Stimulated activated CD4-positive, alpha-beta T cell treated with anti-CD3 and anti-CD28 coated beads, Interleukin-1b, Interleukin-23, amount 100 ng/mL, for 4 hours (primary cell): ENCODE results near the gene RGS5.
A peak's percentile ranks its signal among the peaks of the same experiment; 100 is the strongest.

Experiments used
- DNase-seq, 2 donors: peaks; one replicate each; pipeline ENCODE4 v3.0.0-alpha.2; 2020; ENCODE audit warnings: low read depth in 2 of 2

RGS5 gene

DNA sequence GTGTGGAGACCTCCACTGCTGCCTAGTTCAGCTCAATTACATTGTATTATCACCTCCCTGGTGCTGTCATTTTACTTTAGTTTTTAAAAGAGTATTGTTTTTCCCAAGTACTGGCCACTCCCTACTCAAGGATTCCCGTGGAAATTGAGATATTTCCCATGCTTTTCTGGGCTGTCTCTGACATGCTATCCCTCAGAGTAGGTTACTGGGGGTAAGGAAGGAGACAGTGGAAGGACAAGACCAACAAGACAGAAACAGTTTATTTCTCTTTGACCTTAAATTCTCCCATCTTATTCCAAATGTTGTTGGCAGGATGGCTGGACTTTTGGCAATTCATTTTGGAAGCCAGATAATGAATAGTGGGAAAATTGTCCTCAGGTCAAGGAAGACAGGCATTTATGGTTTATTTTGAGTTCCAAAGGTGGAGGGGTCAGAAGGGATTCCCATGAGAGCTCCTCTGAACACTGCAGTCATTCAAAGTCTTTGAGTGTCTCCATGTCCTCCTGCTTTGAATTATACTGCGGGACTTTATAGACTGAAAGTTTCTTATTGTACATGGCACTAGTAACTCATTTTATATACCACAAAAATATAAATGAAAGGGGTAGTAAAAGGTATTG lies 20.3 kb downstream of the RGS5 start:
- DNase-seq: no peak

DNA sequence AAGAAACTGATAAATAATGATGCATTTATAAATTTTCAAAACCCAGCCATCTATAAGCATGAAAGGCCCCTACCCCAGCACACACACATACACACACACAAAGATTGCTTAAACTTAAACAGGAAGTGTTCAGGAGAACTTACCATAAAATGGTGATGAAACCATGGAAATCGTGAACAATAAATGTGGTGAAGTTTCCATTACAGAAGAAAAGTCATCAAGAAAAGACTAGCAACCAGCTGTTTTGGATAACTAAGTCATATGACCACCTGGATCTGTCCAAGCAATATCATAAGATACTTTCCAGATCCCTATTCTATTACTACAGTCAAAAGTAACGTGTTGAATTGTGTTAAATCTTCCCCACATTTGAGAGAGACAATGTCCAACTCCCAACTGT lies 24.1 kb downstream of the RGS5 start:
- DNase-seq: no peak

DNA sequence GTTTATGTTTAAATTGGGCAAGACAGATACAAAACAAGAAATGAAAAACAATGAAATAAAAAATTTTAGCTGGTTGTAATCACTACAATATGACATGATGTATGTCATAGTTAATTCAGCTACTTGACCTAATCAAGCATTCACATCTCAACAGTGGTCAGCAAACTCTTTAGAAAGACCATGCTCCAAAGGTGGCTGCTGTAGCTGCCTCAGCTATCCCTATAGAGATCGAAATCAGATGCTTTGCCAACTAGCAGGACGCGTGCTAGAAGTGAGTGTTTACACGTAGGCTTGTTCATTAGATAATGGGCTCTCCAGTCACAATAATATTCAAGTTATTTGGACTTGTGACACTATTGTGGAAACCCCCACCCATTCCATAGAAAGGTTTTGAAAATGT lies 25.9 kb downstream of the RGS5 start:
- DNase-seq: no peak

DNA sequence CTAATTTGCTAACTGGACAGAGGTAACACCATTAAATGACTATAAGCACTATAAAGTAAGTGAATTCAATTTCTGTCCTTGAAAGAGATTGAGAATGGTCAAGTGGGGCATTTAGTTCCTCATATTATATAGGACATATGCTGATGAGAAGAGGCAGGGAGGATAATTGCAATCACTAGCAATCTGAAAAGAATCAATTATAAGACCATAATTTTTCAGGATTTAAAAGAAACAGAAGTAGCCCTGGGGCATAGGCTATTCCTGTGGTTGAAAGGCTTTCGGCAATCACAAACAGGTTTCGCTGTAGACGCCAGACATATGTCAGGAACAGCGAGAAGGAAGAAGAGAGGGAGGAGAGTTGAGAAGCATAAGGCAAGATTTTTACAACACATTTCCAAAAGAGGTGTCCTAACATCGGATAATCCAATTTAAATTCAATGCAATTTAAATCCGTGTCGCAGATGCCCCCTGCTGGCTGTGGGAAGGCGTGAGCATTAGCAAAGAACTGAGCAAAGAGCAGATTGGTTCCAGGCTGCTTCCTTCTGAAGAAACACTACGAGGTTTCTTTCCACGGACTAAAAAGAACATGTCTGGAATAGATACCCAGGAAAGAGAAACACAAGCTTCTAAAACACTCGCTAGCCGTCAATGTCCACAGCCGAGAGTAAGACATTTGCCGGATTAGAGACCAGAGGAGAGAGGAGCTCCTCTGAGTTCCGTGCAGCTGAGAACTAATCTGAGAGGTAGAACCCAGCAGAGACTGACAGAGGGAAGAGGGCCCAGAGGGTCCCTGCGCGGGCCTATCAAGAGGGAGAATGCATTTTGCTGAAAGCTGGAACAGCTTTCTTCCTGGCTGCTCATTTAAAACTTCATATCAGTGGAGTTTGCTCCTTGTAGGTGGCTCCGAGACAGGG lies 27.9 kb downstream of the RGS5 start:
- DNase-seq: peak in 1 of 2 donors; percentile 30

DNA sequence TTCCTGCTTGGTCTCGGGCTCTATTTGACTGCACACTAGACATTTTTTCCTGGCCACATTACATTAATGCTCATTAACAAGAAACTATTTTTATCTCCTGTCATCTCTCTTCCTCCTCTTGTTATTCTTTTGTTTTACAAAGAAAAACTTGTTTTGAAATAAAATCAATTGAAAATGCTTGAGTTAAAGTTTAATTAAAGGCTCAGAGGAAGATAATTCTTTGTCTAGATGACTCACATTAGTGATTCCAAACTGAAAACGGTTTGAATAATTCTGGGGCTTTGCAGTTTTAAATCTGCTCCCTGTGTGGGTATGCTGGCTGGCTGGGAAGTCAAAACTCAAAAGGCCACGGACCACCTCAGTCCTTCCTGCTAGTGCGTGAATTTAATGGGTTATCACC lies 29.6 kb downstream of the RGS5 start:
- no peak for DNase-seq

DNA sequence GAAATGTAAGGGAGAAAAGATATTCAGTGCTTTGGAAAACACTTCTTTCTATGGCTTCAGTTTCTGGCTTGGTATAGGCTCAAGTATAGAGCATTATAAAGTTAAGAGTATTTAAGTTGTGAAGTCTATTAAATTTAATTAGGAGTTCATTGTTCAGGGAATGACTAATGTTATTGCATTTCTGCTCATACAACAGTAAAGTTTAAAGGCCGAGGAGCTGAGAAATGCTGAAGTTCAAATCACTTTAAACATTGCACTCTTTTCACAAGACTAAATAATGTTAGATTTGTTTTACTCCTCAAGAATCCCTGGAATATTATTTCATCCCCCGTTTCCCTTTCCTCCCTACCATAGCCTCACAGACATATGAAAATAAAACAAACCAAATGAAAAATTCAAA lies 30.1 kb downstream of the RGS5 start:
- DNase-seq: no peak

DNA sequence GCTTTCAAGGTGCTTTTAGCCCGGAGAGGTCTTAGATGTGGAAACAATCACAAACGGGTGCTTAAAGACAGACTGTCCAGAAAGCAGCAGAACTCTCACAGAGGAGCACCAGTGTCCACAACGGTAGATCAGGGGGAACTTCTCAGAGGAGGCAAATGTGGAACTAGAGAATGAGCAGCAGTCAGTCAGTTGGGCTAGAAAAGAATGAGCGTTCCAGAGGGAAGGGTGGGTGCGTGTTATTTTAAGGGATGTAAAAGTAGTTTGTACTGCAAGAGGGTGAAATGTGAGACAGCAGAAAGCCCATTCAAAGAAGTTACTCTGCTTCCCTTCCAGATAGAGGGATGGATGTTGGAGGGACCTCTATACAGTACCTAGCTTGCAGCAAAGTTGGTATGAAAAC lies 30.9 kb downstream of the RGS5 start:
- no peak for DNase-seq

DNA sequence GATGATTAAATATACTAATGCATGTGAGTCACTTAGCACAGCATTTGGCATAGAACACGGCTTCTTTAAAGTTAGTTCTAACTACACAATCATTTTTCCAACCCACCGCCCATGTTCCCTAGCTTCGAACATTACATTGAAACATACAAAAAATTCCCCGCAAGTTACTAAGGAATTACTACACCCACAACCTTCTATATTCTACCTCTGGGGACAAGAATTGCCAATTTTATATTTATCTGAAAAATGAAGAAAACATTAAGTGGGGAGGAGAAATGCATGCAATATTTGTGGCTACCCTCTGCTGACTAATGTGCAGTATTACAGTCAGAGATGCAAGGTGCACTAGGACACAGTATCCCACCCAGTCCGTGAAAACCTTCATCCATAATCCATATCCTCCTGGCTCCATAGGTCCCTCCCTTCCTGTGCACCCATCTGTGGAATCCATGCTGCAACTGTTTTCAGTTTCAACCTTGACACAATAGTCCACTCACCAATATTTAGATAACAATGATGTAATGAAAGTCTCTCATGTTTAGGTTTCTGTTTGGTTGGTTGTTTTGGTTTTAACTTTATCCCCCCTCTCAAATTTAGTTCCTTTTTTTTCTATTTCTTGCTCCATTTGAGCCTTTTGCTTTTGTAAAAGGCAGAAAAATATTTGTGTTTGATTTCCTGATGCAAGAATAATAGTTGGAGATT lies 31.6 kb downstream of the RGS5 start:
- no peak for DNase-seq

DNA sequence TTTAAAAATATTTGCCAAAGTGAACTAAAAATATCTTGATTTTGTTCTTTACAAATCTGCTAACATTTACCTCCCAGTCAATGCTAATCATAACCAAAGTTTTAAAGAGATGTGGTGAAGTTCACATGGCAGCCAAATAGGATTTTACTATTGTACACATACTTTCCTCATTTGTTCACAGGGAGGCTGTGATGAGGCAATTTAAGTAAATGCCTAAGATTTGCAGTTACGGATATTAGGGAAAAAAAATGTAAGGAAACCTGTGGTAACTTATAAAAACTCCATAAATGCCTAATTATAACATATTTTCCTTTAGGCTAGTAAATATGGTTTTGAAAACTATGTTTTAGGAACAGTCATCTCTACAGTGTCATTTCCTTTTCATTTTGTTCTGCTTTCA lies 32.4 kb downstream of the RGS5 start:
- no peak for DNase-seq

DNA sequence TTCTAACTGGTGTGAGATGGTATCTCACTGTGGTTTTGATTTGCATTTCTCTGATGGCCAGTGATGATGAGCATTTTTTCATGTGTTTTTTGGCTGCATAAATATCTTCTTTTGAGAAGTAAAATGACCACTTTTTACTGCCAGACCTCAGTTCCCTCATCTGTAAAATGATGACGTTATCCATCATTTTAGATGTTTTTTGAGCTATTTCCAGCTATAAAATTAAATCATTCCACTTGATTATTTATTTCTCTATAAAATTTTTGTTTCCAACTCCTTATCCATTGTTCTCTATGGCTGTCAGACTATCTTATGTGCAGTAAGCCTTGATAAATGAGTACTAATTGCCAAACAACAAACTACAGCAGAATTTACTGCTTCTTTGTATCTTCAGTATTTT lies 33.2 kb downstream of the RGS5 start:
- DNase-seq: no peak

DNA sequence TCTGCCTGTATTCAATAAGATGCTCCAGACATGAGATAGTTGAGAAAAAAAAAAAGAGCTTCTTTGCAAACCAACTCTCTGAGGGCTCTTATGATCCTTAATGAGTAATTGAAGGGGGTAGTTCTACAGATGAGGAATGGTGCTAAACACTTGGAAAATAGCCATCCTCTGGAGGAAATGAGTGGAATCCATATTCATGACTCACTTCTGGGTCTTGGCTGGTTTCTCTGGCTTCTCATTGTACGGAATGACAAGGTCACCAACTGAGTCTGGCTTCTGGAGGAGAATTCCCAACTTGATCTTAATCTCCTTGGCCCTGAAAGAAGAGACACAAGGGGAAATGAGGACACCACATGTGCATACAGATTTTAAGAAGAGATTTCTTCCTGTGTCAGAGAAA lies 34.7 kb downstream of the RGS5 start:
- no peak for DNase-seq

DNA sequence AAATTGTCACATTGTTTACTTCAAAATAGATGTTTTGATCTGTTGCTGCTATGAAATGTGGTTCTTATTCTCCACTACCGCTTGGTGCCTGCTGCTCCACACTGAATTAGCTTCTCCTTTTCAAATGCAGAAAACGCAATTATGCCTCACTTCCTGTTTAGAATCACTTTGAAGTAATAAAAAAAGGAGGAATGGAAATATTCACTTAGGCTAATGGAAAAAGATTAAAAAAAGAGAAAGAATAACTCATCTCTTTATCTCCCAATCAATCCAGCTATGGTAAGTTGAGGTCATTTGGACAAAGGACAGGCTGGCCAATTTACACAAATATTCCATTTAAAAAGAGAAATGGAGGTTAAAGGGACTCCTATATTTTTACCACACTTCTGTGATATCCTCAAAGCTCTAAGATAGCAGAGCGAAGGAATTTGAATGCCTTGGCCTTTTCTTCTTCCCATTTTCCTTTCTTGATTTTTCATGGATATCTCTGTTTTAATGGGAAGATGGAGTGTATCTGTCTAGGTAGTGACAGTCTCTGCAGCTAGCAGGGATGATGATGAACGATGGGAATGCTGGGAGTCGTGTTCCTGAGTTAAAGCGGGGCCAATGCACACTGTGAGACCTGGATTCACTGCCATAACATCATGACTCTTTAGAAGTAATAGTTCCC lies 35.7 kb downstream of the RGS5 start:
- no peak for DNase-seq

DNA sequence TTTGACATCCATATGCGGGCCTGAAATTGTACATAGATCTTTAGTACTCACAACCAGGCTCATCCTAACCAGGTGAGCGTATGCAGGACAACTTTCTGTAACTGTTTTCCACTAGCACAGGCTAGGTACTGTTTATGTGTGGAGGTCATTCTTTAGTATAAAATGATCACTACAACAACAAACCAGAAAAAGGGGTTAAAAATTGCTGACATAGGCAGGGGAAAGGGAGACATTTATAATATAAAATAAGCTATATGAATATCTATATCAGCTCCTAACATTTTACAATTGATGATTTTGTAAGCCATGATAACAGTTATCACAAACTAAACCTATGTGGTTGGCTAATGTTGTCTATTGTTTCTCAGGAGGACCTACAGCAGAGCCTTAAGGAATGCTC lies 37.6 kb downstream of the RGS5 start:
- no peak for DNase-seq

DNA sequence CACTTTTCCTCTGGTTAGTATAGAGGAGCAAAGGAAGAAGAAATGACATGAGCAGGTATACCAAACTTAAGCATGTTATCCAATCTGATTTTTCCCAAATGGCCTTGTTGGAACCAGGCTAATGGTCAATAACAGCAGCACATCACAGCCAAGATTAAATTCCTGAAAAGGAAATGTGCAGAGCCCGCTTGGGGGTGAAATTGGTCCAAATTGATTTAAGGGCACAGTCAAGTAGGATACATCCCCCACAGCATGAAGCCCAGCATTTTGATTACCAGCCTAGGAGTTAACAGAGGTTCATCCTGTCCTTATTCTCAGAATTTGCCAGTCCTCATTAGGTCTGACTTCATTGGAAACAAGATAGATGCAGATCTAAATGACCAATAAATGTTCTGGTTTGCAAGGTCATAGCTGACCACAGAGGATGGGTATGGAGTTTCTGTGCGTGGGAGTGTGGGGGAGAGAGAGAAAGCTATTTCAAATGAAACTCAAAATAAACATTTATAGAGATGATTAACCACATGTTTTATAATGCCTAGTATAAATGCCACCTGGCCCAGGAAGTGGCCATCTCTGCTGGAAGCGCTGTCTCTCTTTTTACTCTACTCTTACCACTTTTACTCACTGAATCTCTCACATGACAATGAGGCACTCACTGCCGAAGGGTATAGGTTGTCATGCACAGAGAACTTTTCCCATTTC lies 38.7 kb downstream of the RGS5 start:
- no peak for DNase-seq

DNA sequence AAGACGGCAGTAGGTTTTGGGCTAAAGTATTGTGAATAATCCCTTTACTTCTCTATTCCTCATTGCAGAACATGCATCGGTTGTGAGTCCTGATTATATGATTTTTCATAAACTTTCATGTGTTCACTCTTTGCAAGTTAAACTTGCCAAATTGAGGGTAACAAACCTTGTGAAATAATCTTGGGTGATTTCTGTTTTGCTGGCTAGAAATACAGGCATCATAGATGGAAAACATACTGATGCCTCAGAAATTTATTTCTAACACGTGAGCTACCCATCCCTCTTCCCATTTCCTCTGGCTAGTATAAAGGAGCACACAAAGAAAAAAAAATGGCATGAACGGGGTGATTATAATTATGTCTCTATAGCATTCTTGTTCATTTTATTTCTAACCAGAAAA lies 39.6 kb downstream of the RGS5 start:
- no peak for DNase-seq

DNA sequence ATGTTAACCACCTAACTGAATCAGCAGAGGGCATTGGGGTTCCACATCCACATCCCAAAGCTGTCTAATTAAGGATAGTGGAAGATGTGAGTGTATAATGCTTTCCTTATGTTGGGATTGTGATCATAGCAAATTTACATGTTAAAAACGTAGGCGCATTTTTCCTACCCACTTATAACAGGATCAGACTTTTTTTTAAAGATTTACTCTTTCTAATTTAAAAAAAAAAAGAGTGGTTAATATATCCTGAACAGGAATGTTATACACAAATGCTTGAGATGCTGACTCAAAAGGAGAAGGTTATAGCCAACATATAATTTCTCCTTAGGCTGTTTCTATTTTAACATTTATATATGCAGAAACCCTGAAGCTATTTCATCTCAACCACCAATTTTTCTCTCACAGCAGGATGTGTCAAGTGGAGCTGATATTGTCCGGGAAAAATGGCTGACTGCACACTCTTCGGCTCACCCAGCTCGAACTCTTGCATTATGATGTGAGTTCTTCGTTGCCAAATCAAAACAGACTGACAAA lies 40.3 kb downstream of the RGS5 start:
- DNase-seq: no peak

DNA sequence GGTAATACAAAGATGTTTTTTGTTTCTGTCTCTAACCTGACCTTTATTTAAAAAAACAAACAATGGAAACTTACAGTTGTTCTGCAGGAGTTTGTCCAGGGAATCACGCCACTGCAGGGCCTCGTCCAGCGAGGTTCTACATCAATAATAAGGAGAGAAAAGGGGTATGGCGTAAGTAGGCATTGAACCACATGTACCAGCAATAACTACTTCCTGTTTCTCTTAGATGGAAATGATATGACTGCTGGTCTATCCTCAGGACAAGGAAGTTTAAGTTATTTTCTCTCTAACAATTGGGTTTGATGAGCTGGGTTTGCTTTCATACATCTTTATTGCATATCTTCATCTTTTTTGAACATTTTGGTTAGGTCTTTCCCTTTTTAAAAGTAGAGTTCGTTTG lies 40.9 kb downstream of the RGS5 start:
- no peak for DNase-seq

DNA sequence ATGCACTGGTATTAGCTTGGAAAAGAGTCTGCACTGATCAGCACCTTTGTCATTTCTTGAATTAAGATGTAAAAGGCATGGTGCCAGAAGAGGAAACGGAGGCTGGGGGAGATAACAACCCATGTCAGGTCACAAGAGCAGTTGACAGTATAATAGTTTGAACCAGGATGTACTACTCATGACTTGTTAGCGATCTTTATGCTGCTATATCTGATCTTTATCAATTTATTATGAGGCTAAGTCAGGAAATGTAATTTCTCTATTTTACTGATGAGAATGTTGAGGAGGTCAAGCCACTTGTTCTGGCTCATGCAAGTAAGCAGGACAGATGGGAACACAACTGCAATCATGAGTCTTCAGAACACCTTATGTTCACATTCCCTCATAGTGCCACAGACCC lies 41.4 kb downstream of the RGS5 start:
- no peak for DNase-seq

DNA sequence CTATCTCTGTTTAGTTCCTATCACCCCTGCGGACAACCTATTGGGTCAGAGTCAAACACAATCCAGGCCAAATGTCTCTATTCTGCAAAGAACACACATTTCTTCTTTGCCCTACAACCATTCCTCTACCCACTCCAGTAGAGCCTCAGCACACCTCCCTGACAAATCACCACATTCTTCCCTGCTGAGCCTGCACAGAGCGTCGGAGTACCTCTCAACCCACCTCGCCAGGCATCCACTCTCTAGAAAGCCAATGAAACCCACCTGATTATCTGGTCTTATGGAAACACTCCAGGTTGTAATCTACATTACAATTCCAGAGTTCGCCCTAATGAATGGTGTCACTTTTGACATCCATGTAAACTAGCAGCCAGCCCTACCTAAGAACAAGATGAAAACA lies 47.1 kb downstream of the RGS5 start:
- no peak for DNase-seq

DNA sequence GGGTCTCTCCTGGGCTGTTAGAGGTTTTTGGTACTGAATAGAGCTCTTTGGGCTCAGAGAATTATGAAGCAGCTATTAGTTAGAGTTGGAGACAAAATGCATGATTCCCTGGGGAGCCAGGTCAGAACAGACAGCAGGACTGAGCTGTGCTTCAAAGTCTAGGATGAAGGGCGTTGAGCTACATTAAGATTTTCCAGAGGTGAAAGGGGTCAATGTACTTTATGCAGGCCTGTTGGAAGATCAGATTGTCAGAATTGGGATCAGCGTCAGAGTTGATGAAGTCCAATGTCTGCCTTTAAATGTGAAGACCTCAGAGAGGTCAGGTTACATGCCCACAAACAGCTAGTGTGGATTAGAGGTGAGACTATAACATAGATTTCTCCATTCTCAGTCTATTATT lies 53.8 kb downstream of the RGS5 start:
- no peak for DNase-seq

DNA sequence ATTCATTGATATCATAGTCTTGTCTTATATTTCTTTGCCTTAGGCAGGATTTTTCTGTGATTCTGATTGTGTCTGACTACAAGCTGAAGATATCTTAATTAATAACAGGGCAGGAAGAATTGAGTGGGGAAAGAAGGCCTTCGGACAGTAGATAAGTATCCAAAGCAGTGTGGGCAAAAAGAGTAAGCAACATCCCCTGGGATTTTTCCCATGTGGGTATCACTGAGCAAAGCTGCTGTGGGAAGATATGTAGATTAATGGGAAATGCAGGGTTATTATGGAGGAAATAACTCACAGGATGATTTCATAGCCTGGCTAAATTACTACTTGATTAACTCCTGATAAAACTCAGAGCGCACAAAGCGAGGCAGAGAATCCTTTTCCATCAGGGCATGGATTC lies 55.7 kb downstream of the RGS5 start:
- no peak for DNase-seq

DNA sequence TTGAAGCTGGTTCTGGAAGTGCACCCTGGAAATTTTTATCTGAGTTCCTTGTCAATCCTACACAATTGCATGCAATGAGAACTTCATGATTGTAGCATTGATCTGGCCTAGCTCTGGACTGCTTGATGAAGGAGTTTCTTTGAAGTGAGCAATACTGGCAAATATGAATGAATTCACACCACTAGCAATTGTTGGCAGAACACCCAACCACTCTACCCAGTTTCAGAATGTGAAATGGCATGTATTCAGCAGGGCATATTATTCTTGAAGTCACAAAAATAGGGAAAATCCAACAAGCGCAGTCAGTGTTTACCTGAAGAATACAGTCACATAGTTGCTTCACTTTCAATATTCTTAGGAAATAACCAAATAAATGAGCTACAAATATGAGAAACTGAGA lies 57.3 kb downstream of the RGS5 start:
- DNase-seq: no peak
